Left hindlimb (tissue), 1 donor: ENCODE measurements around the gene RGS3.

Experiments used
- DNase-seq: peaks from one replicate; pipeline ENCODE4 v3.0.0-alpha.2; 2018

The RGS3 gene

DNA sequence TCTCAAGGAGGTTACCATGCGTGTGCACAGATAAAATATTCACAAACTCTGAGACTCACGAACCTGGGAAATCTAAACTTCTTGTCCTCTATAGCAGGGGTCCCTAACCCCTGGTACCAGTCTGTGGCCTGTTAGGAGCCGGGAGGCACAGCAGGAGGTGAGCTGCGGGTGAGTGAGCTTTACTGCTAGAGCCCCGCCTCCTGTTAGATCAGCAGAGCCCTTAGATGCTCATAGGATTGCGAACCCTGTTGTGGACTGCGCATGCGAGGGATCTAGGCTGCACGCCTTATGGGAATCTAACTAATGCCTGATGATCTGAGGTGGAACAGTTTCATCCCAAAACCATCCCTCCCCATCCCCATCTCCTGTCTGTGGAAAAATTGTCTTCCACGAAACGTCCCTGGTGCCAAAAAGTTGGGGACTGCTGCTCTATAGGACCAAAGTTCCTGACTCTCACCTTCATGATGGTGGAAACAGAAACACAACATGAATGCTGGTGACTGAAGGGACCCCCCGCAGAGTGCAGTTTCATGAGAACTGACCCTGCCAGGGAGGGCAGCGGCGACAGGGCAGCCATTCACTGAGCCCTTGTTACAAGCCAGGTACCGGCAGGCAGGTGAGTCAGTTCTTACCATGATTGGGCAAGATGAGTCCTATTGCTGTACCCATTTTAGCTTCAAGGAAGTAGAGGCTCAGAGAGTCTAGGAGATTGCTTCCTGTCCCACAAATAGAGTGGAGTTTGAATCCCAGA lies 181.9 kb downstream of the RGS3 start:
- DNase-seq = no peak

DNA sequence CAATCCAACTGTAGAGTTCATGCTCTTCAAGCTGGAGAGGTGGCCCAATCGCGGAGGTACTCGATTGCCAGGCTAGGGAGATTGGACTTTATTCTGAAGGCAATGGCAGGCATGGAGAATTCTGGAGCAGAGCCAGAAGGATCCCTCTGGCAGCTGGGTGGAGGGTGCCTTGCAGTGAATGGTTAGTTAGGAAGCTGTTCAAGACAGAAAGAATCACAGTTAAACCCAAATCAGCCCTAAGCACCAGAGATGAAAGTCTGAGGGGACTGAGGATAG lies 182.4 kb downstream of the RGS3 start:
- no peak for DNase-seq

DNA sequence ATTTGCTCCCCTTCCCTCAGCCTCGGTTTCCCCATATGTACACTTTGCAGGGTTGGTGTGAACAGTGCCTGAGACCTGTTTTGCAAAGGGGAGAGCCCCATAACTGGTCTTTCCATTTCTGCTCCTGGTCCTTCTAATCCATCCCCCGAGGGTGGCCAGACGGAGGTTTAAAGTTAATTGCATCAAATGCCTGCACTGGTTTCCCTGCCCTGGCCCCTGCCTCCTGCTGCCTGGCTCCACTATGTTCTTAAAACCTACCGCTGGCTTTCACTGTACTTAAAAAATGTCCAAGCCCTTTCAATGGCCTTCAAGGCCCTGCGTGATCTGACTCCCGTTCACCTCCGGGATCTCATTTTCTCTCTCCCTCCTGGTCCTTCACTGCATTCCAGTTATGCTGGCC lies 183.0 kb downstream of the RGS3 start:
- DNase-seq = no peak
